Neural progenitor cell (in vitro differentiated cells): ENCODE measurements around the gene CARS2. TPM values are rescaled to one million over a fixed set of nuclear protein-coding genes. Genes with fewer than 3 reads are reported as not detected.

Experiments used
- DNase-seq: peaks from one replicate; pipeline ENCODE4 v3.0.0-alpha.2; 2016; ENCODE audit warnings: low spot score
- H2AFZ ChIP-seq: fragments of 200-600 bp; sonication (generic); replicated peaks from 2 replicates; pipeline ENCODE4 v1.6.1; 2016; ENCODE audit warnings: antibody characterized with exemption
- H3F3A ChIP-seq: fragments of 200-600 bp; sonication (generic); 2 replicates; pipeline ENCODE4 v1.6.1; 2016; ENCODE audit warnings: antibody characterized with exemption, low read depth
- H3K27ac ChIP-seq: fragments of 200-600 bp; sonication (generic); 2 replicates; pipeline ENCODE4 v1.5.1; 2016; ENCODE audit warnings: mild to moderate bottlenecking
- H3K27me3 ChIP-seq: fragments of 200-600 bp; sonication (generic); 2 replicates; pipeline ENCODE4 v1.6.1; 2016; ENCODE audit warnings: mild to moderate bottlenecking, moderate library complexity
- H3K36me3 ChIP-seq: fragments of 200-600 bp; sonication (generic); 2 replicates; pipeline ENCODE4 v1.5.1; 2016
- H3K4me1 ChIP-seq: fragments of 200-600 bp; sonication (generic); 2 replicates; pipeline ENCODE4 v1.6.1; 2016; ENCODE audit warnings: mixed run types
- H3K4me2 ChIP-seq: fragments of 200-600 bp; sonication (generic); 2 replicates; pipeline ENCODE4 v1.6.1; 2016
- H3K4me3 ChIP-seq: fragments of 200-600 bp; sonication (generic); 2 replicates; pipeline ENCODE4 v1.5.1; 2016
- H3K79me2 ChIP-seq: fragments of 200-600 bp; sonication (generic); 2 replicates; pipeline ENCODE4 v1.6.1; 2016; ENCODE audit warnings: low read depth
- H3K9ac ChIP-seq: fragments of 200-600 bp; sonication (generic); 2 replicates; pipeline ENCODE4 v1.6.1; 2016
- H3K9me3 ChIP-seq: fragments of 200-600 bp; sonication (generic); 2 replicates; pipeline ENCODE4 v1.5.1; 2016; ENCODE audit warnings: low read depth
- H4K20me1 ChIP-seq: fragments of 200-600 bp; sonication (generic); 2 replicates; pipeline ENCODE4 v1.6.1; 2016; ENCODE audit warnings: low read depth
- H3K27ac Mint-ChIP-seq: 3 replicates; pipeline ENCODE4 v1.8.0; 2021; ENCODE audit warnings: mixed read lengths
- H3K27me3 Mint-ChIP-seq: 2 replicates; pipeline ENCODE4 v1.8.0; 2022; ENCODE audit warnings: low read depth, mild to moderate bottlenecking, inconsistent platforms, moderate library complexity, mixed read lengths; ENCODE audit not compliant: insufficient read depth
- H3K36me3 Mint-ChIP-seq: 3 replicates; pipeline ENCODE4 v1.8.0; 2021; ENCODE audit warnings: mixed read lengths
- H3K4me1 Mint-ChIP-seq: 3 replicates; pipeline ENCODE4 v1.8.0; 2021; ENCODE audit warnings: mixed read lengths
- H3K4me3 Mint-ChIP-seq: 3 replicates; pipeline ENCODE4 v1.8.0; 2021; ENCODE audit warnings: mild to moderate bottlenecking, moderate library complexity, mixed read lengths
- H3K9me3 Mint-ChIP-seq: 3 replicates; pipeline ENCODE4 v1.8.0; 2020; ENCODE audit warnings: mixed read lengths
- EZH2 ChIP-seq: fragments of 200-600 bp; sonication (generic); IDR thresholded peaks from 2 replicates; pipeline ENCODE4 v1.6.1; 2017; ENCODE audit warnings: antibody characterized with exemption, mild to moderate bottlenecking, moderate library complexity
- EZH2phosphoT487 ChIP-seq: fragments of 200-600 bp; sonication (generic); IDR thresholded peaks from 2 replicates; pipeline ENCODE4 v1.6.1; 2017; ENCODE audit warnings: antibody characterized with exemption
- total RNA-seq: library from RNA; depleted of rRNA; stranded (reverse); fragments of >200 nt; gene quantifications from 2 replicates; pipeline ENCODE4 v1.2.3, GENCODE V29; 2015; ENCODE audit warnings: low replicate concordance
- TF ChIP-seq, protein P1 (sequence below): fragments of 200-600 bp; sonication (generic); IDR thresholded peaks from 2 replicates; pipeline ENCODE4 v1.5.1; 2017; ENCODE audit warnings: antibody characterized with exemption, mild to moderate bottlenecking

CARS2 gene
- total RNA-seq, 1 donor from 2014 or later, result 50.0 TPM

DNA sequence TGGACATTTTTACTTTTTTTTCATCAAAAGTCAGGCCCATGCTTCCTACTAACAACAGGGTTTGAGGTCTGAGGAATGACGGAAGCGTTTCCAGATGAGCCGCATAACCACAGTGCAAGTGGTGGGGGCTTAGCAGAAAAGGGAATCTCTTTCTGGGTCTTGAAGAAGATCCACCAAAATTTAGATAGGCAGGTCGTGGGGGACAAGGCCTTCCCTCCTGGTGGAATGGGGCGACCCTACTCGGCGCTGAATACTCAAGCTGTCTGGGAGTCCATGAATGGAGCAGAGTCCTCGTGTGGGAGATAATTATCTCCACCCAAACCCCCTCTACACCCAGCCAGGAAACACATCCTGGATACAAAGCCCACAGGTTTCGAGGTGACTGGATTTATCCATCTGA is 36.9 kb downstream of the CARS2 start:
- H3K4me1 Mint-ChIP-seq, result no peaks in the 10 kb centered on the region
- peaks cover 70% of the 10 kb centered on the region for H3K36me3 Mint-ChIP-seq
- Histone ChIP-seq H3K4me3 (no peak overlapping the region), H3K27me3 (no peaks in the 10 kb centered on the region), H3K9me3 (no peaks in the 10 kb centered on the region), H3F3A (no peaks in the 10 kb centered on the region), H3K79me2 (no peaks in the 10 kb centered on the region), H3K4me1 (no peaks in the 10 kb centered on the region), H3K27ac (no peak overlapping the region), H3K36me3 (peaks cover 8% of the 10 kb centered on the region), H3K9ac (no peak overlapping the region), H3K4me2 (no peak overlapping the region), H4K20me1 (no peaks in the 10 kb centered on the region), H2AFZ (no peak overlapping the region)
- TF ChIP-seq, protein P1, sequence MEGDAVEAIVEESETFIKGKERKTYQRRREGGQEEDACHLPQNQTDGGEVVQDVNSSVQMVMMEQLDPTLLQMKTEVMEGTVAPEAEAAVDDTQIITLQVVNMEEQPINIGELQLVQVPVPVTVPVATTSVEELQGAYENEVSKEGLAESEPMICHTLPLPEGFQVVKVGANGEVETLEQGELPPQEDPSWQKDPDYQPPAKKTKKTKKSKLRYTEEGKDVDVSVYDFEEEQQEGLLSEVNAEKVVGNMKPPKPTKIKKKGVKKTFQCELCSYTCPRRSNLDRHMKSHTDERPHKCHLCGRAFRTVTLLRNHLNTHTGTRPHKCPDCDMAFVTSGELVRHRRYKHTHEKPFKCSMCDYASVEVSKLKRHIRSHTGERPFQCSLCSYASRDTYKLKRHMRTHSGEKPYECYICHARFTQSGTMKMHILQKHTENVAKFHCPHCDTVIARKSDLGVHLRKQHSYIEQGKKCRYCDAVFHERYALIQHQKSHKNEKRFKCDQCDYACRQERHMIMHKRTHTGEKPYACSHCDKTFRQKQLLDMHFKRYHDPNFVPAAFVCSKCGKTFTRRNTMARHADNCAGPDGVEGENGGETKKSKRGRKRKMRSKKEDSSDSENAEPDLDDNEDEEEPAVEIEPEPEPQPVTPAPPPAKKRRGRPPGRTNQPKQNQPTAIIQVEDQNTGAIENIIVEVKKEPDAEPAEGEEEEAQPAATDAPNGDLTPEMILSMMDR, result no peak
- TF ChIP-seq EZH2 (no peak), EZH2phosphoT487 (no peak)
- peaks cover 2% of the 10 kb centered on the region for H3K27me3 Mint-ChIP-seq
- no peak for DNase-seq
- H3K4me3 Mint-ChIP-seq, result no peak overlapping the region
- no peak overlapping the region for H3K27ac Mint-ChIP-seq
- H3K9me3 Mint-ChIP-seq, result peaks cover 26% of the 10 kb centered on the region

DNA sequence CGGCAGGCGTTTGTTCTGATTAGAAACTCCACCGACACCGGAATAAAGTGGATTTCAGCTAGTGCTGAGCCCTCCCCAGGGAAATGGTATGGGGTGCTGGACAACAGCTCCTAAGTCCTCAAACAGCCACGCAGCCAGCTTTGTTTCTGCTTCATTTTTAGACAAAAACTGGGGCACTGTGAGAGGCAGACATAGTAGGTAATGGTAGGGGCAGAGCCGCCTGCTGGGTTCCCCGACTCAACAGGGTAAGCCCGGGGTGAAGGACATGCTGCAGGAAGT is 39.7 kb downstream of the CARS2 start:
- Histone ChIP-seq H3K9me3 (peaks cover 4% of the 10 kb centered on the region), H3K4me2 (no peak overlapping the region), H3K27ac (no peak overlapping the region), H3K79me2 (no peaks in the 10 kb centered on the region), H3K9ac (no peak overlapping the region), H3K4me3 (no peak overlapping the region), H3K36me3 (peaks cover 15% of the 10 kb centered on the region), H3F3A (no peaks in the 10 kb centered on the region), H2AFZ (no peak overlapping the region), H3K4me1 (no peaks in the 10 kb centered on the region), H3K27me3 (no peaks in the 10 kb centered on the region), H4K20me1 (no peaks in the 10 kb centered on the region)
- DNase-seq, result no peak
- Mint-ChIP-seq H3K27me3 (peaks cover 2% of the 10 kb centered on the region), H3K27ac (no peak overlapping the region), H3K4me3 (no peak overlapping the region), H3K9me3 (peaks cover 25% of the 10 kb centered on the region), H3K36me3 (peaks cover 73% of the 10 kb centered on the region), H3K4me1 (no peaks in the 10 kb centered on the region)
- TF ChIP-seq, protein P1, result no peak
- TF ChIP-seq EZH2 (no peak), EZH2phosphoT487 (no peak)

DNA sequence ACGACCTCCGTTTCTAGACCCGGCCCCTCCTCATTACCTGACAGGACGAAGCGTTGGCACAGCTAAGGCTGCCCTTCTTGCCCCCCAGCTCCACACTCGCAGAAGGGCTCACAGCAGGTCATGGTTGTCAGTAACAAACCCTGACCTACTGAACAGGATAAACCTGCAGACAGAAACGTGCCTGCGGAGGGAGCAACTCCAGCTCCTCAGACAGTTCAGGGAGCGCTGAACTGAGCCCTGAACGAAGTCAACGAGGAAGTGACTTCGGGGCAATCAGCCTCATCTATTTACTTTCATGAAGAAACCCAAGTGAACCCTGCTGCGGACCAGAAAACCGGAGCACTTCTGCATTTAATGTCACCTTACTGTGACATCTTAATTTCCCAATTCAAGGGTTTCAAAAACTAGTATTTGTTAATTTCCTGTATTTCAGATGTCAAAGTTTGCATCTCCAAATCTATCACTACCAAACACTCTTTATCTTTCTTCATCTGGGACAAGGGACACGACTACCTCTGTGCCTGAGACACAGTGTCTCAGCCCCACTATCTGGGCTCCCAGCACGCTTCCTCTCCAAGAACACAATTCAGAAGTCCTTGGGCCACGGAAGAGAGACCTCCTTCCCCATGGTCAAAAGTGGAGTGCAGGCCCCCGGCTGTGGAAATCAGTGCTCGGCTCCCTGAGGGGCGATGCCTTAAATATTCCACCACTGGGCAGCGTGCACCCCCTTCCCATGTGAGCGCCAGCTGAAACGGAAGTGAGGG is 40.2 kb downstream of the CARS2 start:
- H3K4me1 Mint-ChIP-seq, result no peaks in the 10 kb centered on the region
- Histone ChIP-seq H3K79me2 (no peaks in the 10 kb centered on the region), H2AFZ (no peak overlapping the region), H3K9me3 (peaks cover 8% of the 10 kb centered on the region), H3F3A (no peaks in the 10 kb centered on the region), H3K4me1 (no peaks in the 10 kb centered on the region), H3K27me3 (no peaks in the 10 kb centered on the region), H3K9ac (no peak overlapping the region), H4K20me1 (no peaks in the 10 kb centered on the region), H3K4me3 (no peak overlapping the region), H3K36me3 (peaks cover 15% of the 10 kb centered on the region), H3K27ac (no peak overlapping the region), H3K4me2 (no peak overlapping the region)
- no peak for DNase-seq
- no peak overlapping the region for H3K4me3 Mint-ChIP-seq
- TF ChIP-seq, protein P1, result no peak
- TF ChIP-seq EZH2phosphoT487, result no peak
- TF ChIP-seq EZH2, result no peak
- H3K9me3 Mint-ChIP-seq, result peaks cover 23% of the 10 kb centered on the region
- peaks cover 71% of the 10 kb centered on the region for H3K36me3 Mint-ChIP-seq
- no peak overlapping the region for H3K27ac Mint-ChIP-seq
- H3K27me3 Mint-ChIP-seq, result peaks cover 2% of the 10 kb centered on the region
